GM18858 (cell line): ENCODE results near the gene PIK3R5.
"Not testable (repeated sequence)": the region's sequence is repeated elsewhere in the genome, so short reads cannot be mapped to it uniquely, and the experiment has no call there.

Experiments used
- ATAC-seq: cut with Tn5 transposase; IDR thresholded peaks from one replicate; pipeline ENCODE4 v1.9.1; 2021; ENCODE audit not compliant: unreplicated experiment

The PIK3R5 gene, protein sequence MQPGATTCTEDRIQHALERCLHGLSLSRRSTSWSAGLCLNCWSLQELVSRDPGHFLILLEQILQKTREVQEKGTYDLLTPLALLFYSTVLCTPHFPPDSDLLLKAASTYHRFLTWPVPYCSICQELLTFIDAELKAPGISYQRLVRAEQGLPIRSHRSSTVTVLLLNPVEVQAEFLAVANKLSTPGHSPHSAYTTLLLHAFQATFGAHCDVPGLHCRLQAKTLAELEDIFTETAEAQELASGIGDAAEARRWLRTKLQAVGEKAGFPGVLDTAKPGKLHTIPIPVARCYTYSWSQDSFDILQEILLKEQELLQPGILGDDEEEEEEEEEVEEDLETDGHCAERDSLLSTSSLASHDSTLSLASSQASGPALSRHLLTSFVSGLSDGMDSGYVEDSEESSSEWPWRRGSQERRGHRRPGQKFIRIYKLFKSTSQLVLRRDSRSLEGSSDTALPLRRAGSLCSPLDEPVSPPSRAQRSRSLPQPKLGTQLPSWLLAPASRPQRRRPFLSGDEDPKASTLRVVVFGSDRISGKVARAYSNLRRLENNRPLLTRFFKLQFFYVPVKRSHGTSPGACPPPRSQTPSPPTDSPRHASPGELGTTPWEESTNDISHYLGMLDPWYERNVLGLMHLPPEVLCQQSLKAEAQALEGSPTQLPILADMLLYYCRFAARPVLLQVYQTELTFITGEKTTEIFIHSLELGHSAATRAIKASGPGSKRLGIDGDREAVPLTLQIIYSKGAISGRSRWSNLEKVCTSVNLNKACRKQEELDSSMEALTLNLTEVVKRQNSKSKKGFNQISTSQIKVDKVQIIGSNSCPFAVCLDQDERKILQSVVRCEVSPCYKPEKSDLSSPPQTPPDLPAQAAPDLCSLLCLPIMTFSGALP

DNA sequence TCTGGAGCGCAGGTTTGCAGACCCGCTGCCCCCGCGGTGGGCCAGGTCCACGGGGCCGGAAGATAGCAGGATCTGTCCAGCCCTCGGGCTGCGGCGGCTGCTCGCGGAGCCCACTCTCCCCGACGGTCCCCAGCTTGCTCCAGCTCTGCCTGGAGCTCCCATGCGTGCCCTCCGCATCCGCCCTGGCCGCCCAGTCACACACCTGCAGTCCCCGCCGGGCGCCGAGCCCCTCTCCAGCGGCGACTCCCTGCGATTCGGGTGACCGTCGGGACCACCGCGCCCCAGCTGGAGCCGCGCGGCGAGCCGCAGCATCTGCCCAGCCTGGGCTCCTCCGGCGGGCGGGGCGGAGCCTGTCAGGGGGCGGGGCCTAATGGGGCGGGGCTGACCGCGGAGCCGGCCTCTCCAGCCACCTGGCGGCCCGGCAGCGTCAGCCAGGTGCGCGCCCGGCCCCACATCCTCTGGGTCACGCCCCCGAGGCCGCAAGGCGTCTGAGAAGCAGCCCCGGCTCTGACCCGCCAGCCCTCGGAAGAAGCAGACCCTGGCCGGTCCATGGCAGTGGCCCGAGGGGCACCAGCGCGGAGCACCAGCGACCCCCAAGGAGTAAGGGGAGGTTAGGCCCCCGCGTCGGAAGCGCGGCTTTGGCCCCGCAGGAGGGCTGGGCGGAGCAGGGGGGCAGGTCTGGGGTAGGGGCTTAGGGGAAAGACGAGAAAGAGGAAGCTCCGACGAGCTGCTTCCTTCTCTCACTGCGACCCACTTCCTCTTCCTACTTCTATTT is at the start of gene PIK3R5:
Gene PIK3R5, minus strand, starts transcription at position 314 of the 775 bp plus-strand sequence. CDS start 54,213 bp downstream, outside the sequence.
- ATAC-seq: no peak

DNA sequence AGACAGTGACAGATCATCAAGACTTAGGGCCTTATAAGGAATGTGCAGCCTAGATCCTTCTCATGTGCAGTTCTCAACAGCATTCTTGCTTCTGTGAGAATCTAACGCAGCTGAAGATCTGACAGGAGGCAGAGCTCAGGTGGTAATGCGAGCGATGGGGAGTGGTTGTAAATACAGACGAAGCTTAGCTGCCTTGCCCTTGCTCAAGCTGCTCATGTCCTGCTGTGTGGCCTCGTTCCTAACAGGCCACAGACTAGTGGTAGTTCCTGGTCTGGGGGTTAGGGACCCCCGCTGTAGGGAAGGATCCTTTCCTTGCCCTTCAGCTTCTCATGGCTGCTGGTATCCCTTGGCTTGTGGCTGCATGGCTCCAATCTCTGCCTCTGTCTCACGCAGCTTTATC is 45.5 kb upstream of the PIK3R5 start:
- ATAC-seq: no peak

DNA sequence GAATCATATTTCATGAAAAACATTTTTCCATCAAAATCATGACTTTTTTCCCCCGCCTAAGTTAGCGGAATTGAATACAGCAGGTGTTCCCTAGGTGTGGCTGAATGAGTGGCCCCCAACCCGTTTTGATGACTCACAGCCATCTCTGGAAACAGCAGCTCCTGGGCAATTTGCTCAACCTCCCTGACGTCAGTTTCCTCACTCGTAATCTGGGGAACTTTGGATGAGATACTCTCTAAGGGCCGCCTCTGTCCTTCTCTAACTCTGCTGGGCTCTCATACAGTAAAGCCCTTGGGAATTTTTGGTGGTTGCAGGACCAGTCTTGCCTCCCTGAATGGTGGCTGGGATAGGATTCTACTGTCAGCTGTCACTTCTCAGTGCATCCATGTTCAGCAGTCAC is 44.2 kb upstream of the PIK3R5 start:
- ATAC-seq: no peak

DNA sequence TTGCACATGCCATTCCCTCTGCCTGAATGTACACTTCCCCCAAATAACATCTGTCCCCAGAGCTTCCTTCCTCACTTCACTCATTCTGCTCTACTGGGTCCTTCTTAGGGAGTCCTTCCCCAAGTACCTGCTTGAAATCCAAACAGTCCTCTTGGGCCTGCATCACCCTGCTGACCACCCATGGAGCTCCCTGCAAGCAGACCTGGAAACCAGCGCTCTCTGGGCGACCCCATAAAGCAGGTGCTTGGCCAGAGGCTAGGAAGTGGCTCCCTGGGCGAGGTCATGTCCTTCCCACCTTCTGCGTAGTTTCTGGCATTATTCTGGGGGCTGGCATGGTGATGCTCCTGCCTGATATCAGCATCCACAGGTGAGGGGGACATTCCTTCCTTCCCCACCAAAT is 43.6 kb upstream of the PIK3R5 start:
- ATAC-seq: no peak

DNA sequence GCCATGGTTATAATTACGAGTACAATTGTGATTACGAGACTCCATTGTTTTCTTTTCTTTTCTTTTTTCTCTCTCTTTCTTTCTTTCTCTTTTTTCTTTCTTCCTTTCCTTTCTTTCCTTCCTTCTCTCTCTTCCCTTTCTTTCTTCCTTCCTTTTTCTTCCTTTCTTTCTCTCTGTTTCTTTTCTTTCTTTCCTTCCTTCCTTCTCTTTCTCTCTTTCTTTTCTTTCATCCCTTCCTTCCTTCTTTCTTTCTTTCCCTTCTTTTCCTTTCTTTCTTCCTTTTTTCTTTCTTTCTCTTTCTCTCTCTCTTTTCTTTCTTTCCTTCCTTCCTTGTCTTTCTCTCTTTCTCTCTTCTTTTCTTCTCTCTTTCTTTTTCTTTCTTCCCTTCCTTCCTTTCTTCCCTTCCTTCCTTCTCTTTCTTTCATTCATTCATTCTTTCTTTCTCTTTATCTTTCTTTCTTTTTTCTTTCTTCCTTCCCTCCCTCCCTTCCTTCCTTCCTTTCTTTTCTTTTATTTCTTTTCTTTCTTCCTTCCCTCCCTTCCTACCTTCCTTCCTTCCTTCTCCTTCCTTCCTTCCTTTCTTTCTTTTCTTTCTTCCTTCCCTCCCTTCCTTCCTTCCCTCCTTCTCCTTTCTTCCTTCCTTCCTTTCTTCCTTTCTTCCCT is 41.7 kb upstream of the PIK3R5 start:
- no peak for ATAC-seq

DNA sequence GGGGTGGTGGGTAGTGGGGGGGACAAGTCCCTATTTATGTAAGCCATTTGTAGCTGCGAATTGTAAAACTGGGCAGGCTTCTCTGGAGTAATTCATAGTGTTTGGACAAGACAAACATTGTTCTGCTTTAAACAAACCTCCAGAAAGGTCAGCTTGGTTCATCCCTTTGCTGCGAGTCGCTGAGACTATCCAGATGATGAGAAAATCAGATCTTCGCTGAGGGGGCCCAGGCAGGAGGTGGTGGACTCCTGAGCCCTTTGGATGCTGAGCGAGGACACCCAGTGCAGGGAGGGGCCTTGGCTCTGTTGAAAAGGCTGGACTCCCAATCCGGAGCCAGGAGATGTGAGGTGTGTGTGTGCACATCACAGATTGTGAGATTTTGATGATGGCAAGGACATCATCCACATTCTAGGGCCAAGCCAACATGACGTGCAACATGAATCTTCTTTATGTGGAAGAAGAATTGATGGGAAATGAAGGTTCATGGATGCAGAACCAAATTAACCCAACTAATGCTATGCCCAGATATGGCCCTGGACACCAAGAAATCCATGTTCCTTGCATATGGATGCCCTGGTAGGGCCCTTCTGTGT is 40.8 kb upstream of the PIK3R5 start:
- no peak for ATAC-seq

DNA sequence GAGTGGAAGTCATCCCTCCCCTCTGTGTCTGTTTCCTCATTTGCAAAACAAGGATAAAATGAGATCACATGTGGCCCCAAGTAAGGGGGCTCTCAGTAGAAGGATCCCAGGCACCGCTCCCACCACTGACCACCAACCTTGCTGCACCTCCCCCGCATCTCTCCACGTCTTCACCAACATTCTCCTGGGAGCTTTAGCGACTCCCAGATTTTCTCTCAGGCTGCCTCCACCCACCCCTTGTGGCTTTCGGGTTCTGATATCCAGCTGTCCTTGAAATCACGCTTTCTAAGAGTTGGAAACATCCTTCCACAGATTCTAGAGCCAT is 39.4 kb upstream of the PIK3R5 start:
- no peak for ATAC-seq

DNA sequence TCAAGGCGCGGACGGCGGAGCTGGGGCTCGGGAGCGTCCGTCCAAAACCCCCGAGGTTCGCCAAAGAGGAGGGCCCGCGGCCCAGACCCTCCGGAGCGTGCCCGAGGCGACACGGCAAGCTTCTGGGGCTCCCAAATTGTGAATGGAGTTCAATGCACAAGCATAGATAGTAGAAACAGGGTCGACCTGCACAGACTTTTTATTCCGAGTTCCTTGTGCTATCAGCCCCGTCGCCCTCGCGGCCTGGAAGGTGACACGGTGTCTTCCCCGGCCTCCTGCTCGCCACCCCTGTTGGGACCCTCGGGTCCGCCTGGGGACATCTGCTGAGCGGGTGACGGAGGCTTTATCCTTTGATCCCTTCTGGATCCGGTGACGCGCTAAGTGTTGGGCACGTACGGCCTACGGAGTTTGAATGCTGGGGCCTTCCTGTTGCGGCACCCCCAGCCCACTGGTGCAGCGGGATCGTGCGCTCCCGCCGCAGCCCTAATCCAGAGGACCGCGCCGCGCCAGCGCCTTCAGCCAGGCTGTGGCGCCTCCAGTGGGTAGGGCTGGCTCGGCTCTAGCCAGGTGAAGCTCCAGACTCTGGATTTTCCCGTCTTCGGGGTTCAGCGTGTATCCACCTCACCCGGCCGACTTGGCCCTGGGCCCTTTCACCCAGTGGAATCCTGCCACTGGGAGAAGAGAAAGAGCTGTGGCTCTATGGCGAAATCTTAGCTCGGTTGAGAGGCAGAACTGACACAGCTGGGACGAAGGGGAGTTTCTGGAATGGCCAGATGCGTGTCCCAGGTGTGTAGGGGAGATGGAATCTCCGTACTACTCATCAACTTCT is 38.8 kb upstream of the PIK3R5 start:
- ATAC-seq: no peak

DNA sequence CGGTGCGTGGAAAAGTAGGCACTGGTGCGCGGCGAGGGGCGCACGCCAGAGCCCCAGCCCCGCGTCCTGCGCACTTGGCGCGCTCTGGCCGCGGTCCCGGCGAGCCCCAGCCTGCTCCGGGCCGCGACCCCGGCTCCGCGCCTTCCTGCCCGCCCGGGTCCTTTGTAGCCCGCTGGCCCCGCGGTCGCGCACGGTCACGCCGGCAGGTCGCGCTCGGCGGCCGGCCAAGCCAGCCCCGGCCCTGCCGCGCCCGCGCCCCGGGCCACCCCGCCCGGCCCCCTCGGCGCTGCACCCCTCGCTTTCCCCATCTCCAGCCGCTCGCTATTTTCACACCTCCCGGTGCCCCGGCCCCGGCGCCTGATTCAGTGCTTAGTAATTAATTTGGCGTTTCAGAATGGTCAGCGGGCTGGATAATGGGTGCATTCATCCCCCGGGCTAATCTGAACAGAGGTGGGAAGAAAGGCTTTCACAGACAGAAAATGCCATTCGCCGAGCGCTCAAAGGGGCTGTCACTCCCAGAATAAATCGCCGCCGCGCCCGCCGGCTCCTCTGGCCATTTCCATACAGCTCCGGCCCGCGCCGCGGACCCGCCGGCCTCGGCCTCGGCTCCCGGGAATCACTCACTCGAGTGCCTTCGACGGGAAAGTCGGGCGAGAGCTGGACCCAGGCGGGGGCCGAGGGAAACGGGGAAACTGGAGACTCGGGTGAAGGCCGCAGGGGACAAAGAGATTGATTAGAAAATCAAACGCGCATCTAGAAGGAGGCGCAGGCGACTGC is 38.0 kb upstream of the PIK3R5 start:
- no peak for ATAC-seq

DNA sequence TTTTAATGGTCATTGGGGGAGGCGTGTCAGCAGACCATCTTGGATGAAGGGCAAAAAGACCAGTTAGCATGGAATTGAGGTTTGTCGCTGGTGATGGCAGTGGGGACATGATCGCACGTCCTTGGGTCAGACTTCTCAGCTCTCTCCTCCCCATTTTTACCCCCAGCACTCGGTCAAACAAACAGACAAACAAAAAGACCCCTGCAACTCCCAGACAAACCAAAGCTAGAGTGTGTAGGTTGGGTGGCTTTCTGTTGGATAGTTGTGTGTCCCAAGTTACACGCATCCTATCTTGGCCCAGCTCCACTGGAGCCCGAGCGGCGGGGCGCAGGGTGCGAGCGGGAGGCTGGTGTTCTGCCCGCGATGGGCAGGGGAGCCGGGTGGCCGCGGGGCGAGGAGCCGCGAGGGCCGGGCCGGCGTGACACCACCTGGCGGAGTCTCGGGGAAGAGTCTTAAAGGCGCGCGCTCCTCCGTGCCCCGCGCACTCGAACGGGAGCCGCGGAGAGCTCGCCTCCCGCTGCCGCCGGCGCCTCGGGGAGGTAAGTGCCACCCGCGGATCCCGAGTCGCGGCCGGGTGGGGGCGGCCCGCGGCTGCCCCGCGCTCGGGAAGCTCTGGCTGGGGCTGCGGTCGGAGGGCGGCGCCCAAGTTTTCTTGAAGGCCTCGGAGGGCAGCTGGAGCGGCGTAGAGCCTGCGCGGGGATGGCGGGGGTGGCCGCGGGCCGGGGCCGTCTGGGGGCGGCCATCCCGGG is 37.3 kb upstream of the PIK3R5 start:
- ATAC-seq: no peak

DNA sequence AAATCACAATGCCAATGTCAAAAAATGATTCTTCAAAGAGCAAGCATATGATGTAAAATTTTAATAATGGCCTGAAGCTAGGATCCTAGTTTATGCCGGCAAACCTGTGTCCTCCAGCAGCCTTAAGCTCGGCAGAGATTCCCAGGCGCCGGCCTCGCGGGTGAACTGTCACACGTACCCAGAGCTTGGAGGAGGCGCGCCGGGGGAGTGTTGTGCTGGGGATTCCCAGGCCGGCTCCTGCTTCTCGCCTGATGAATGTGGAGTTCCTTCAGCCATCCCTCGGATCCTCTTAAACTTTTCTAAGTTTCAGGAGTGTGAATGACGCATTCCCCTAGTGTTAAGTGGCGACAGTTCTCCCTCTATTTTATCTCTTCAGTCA is 36.7 kb upstream of the PIK3R5 start:
- no peak for ATAC-seq

DNA sequence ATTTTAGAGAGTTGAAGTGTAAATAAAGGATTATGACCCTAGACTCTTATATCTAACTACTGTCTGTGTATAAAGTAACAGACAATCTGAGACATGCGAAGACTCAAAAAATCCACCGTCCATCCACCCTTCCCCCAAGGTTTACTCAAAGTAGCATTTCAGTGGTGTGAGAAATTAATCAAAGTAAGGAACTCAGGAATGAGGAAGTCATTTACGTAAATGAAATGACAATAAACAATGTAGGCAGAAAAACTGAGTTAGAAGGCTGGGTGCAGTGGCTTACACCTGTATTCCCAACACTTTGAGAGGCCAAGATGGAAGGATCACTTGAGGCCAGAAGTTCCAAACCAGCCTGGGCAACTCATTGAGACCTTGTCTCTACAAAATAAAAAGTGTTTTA is 36.1 kb upstream of the PIK3R5 start:
- ATAC-seq: no peak

DNA sequence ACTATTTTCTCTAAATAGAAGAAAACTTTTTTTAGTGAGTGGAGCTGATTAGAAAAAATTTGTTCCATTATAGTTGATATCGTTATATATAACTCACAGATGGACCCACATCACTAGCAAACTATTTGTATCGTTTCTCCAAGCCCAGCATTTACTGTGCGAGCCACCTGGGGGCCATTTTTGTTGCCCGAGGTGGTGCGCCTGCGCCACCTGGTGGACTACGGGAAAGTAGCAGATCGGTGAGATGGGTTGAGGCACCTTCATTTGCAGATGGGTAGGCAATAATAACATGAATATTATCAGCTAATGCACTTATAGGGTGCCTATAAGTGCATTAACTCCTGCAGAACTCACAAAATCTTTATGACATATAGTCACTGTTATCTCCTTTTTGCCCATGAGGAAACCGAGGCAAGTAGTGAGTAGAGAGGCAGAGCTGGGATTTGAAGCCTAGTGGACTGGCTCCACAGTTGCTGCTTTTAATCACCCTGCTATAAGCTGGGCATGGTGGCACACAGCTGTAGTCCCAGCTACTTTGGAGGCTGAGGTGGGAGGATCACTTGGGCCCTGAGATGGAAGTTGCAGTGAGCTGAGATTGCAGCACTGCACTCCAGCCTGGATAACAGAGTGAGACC is 32.6 kb upstream of the PIK3R5 start:
- ATAC-seq: no peak

DNA sequence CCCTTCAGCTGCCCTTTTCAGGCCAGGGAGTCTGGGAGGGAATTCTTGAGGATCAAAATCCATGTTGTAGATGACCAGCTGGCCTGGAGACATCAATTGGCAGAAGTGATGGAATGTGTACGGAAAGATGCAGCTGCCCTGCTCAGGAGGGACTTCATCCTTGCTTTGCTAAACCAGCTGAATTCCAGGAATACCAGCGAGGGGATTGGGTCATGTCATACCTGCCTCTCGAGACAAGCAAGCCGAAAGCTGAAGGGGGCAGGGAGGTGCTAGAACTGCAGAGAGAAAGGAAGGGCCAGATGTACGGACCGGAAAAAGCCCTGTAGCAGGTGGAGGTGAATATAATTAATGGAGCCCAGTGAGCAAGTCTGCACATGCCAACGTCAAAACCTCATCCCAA is 30.2 kb upstream of the PIK3R5 start:
- no peak for ATAC-seq

DNA sequence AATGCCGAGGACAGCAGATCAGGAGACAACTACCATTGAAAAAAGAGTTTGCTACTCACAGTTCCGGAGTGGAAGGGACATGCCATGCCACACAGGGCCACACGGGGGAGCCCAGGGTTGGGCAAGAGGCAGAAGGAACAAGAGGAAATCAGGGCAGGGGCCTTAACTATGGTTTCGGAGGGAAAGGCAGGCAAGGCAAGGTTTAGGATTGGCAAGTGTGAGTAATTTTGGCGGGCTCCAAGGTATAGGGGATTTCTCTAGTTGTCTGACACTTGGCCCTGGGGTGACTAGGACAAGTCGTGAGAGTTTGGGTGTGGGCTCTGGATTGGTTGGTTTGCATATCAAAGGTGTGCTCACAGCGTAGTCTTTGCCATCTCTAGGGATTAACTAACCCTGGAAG is 28.8 kb upstream of the PIK3R5 start:
- no peak for ATAC-seq

DNA sequence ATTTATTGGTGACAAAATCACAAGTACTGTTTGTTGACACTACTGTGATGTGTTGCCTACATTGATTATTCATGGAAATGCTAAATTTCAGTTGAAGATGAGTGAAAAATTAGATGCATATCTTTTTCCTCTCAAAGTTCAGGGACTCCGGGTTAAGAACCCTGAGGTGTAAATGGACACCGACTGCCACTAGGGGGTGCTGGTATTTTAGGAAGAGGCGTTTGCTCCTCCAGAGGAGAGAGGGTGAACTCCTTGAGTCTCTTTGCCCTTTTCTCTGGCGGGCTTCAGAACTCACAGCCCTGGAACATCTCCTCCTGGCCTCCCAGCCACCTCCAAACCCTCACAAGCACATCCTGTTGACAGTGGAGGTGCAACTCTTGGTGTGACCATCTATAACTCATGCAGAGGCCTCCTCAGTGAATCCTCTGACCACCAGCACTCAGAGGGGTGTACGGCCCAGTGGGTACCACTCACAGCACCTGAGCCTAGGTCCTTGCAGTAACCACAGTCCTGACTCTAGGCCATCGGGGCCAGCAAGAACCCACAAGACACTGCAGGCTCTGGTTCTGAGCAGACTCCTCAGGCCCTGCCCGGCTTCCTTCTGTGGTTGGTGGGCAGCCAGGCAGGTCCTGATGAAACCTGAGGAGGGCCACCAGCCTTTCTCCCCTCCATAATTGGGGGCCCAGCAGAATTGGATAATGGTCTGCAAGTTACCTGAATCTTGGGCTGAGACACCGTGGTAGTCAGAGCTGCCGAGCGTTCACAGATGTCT is 26.2 kb upstream of the PIK3R5 start:
- no peak for ATAC-seq

DNA sequence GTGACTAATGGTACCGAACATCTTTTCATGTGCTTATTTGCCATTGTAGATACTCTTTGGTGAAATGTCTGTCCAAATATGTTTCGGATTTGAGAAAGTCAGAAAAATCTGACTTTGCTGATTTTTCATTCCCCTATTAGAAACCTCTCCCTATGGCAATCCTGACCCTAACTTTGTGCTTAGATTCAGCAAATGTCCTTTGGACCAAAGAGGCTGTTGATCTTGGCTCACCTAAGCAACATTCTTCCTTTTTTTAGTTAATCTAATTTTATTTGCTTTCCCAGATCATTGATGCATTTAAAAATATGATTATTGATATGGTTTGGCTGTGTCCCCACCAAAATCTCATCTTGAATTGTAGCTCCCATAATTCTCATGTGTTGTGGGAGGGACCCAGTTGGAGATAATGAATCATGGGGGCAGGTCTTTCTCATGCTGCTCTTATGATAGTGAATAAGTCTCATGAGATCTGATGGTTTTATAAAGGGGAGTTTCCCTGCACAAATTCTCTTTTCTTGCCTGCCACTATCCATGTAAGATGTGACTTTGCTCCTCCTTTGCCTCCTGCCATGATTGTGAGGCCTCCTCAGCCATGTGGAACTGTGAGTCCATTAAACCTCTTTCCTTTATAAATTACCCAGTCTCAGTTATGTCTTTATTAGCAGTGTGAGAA is 22.9 kb upstream of the PIK3R5 start:
- not testable (repeated sequence) for ATAC-seq
